ENCODE results near the gene WDR74.

WDR74 gene

DNA sequence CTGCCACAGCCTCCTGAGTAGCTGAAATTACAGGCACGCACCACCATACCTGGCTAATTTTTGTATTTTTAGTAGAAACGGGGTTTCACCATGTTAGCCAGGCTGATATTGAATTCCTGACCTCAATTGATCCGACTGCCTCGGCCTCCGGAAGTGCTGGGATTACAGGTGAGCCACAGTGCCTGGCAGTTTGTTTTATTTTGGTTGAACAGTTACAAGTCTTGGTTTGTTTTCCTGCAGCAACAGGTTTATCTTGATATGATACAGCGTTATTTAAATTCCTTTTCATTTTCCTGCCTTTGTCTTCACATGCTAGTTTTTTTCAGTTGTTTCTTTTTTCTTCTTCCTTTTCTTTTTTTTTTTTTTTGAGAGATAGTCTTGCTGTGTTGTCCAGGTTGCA is 37.3 kb upstream of the WDR74 start:
- H3K4ac ChIP-seq (ENCODE audit: low read length), result no peak overlapping the region
- no peak overlapping the region for H3K14ac ChIP-seq (ENCODE audit: low read length)
- H2BK5ac ChIP-seq (ENCODE audit: low read length), result no peak overlapping the region
- no peak overlapping the region for H2BK12ac ChIP-seq (ENCODE audit: low read length)
- no peak overlapping the region for H4K8ac ChIP-seq (ENCODE audit: low read depth, low read length)
- H4K91ac ChIP-seq (ENCODE audit: low read depth, low read length, poor library complexity), result no peak overlapping the region
- no peak overlapping the region for H2AFZ ChIP-seq (ENCODE audit: low read length)
- H3K36me3 ChIP-seq (replicated peaks in 1 of 2; ENCODE audit: control insufficient read depth in 2 of 2, insufficient read depth in 2 of 2, low read length in 2 of 2), result peaks cover 13 to 82% of the 10 kb centered on the region in 2 donors
- no peaks in the 10 kb centered on the region for H3K27me3 ChIP-seq (ENCODE audit: control insufficient read depth in 3 of 3, insufficient read depth in 3 of 3, low read depth in 1 of 3, low read length in 3 of 3)
- H3K4me3 ChIP-seq (ENCODE audit: low read length in 2 of 2), result no peak overlapping the region
- H3K4me1 ChIP-seq (ENCODE audit: control insufficient read depth in 2 of 2, insufficient read depth in 1 of 2, low read depth in 1 of 2, low read length in 2 of 2), result peaks cover 10% of the 10 kb centered on the region in 2 donors
- H3K9me3 ChIP-seq (replicated peaks in 1 of 2; ENCODE audit: control insufficient read depth in 2 of 2, insufficient read depth in 1 of 2, low read depth in 1 of 2, low read length in 2 of 2), result no peaks in the 10 kb centered on the region
- no peak for DNase-seq (ENCODE audit: low spot score)
- no peak overlapping the region for H2BK120ac ChIP-seq (ENCODE audit: low read depth, low read length)
- no peak overlapping the region for H3K23ac ChIP-seq (ENCODE audit: low read depth, low read length, poor library complexity)
- no peak overlapping the region for H2AK5ac ChIP-seq (ENCODE audit: low read depth, low read length)
- peaks cover 3% of the 10 kb centered on the region for H3K79me1 ChIP-seq (ENCODE audit: low read depth, low read length)
- WGBS, 2 donors (ENCODE audit: extremely low coverage in 2 of 2, insufficient read length in 2 of 2, insufficient replicate concordance in 1 of 2), result no CpG with 5 or more reads among the region's 6 CpGs
- H3K9ac ChIP-seq (ENCODE audit: low read depth, low read length, poor library complexity), result no peak overlapping the region
- H3K27ac ChIP-seq (replicated peaks; ENCODE audit: low read length), result no peak overlapping the region
- H3K18ac ChIP-seq (ENCODE audit: low read length), result no peak overlapping the region
- H2BK15ac ChIP-seq (ENCODE audit: low read length), result no peak overlapping the region
- H3K4me2 ChIP-seq (ENCODE audit: insufficient read depth, low read length, poor library complexity, severe bottlenecking), result no peak overlapping the region

DNA sequence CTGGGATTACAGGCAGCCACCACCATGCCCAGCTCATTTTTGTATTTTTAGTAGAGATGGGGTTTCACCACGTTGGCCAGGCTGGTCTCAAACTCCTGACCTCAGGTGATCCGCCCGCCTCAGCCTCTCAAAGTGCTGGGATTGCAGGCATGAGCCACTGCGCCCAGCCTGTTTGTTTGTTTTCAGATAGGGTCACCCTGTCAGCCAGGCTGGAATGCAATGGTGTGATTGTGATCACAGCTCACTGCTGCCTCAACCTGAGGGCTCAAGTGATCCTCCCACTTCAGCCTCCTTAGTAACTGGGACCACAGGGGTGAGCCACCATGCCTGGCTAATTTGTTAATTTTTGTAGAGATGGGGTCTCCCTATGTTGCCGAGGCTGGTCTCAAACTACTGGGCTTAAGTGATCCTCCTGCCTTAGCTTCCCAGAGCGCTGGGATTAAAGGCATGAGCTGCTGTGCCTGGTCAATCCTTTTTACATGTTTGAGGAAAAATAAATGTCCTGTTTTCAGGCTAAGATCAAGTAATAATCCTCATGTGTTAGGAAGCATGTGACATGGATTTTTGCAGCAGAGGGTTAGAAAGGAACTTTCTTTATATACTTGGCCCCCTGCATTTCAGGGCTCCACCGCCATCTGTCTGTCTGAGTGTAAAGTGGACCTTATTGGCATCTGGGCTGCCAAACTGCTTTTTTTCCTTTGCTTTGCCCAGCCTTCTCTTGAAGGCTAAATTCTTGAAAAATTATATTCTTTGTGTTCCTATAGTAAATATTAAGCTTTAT is 36.5 kb upstream of the WDR74 start:
- H3K4me2 ChIP-seq (ENCODE audit: insufficient read depth, low read length, poor library complexity, severe bottlenecking), result no peak overlapping the region
- DNase-seq (ENCODE audit: low spot score), result no peak
- WGBS, 2 donors (ENCODE audit: extremely low coverage in 2 of 2, insufficient read length in 2 of 2, insufficient replicate concordance in 1 of 2), result no CpG with 5 or more reads among the region's 7 CpGs

DNA sequence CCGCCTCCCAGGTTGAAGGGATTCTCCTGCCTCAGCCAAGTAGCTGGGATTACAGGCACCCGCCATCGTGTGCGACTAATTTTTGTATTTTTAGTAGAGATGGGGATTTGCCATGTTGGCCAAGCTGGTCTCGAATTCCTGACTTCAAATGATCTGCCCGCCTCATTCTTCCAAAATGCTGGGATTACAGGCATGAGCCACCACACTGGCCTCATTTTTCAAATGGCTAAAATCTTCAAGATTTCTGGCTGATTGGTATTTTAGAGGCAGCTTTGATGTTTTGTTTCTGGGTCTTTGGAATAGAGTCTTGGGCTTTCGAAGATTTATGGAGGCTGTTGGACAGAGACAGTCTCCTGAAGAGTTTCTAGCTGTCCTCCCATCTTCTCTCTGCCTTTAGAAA is 35.5 kb upstream of the WDR74 start:
- Histone ChIP-seq H3K36me3 (replicated peaks in 1 of 2; ENCODE audit: control insufficient read depth in 2 of 2, insufficient read depth in 2 of 2, low read length in 2 of 2) (peaks cover 13 to 95% of the 10 kb centered on the region in 2 donors), H2BK5ac (ENCODE audit: low read length) (no peak overlapping the region), H3K4me1 (ENCODE audit: control insufficient read depth in 2 of 2, insufficient read depth in 1 of 2, low read depth in 1 of 2, low read length in 2 of 2) (peaks cover 6% of the 10 kb centered on the region in 2 donors), H4K91ac (ENCODE audit: low read depth, low read length, poor library complexity) (no peak overlapping the region), H3K79me1 (ENCODE audit: low read depth, low read length) (peaks cover 1% of the 10 kb centered on the region), H3K4ac (ENCODE audit: low read length) (no peak overlapping the region), H2BK15ac (ENCODE audit: low read length) (no peak overlapping the region), H3K14ac (ENCODE audit: low read length) (no peak overlapping the region), H3K27me3 (ENCODE audit: control insufficient read depth in 3 of 3, insufficient read depth in 3 of 3, low read depth in 1 of 3, low read length in 3 of 3) (no peaks in the 10 kb centered on the region), H2AK5ac (ENCODE audit: low read depth, low read length) (no peak overlapping the region), H2AFZ (ENCODE audit: low read length) (no peak overlapping the region), H3K4me2 (ENCODE audit: insufficient read depth, low read length, poor library complexity, severe bottlenecking) (no peak overlapping the region), H3K9me3 (replicated peaks in 1 of 2; ENCODE audit: control insufficient read depth in 2 of 2, insufficient read depth in 1 of 2, low read depth in 1 of 2, low read length in 2 of 2) (no peaks in the 10 kb centered on the region), H3K9ac (ENCODE audit: low read depth, low read length, poor library complexity) (no peak overlapping the region), H3K4me3 (ENCODE audit: low read length in 2 of 2) (no peak overlapping the region), H4K8ac (ENCODE audit: low read depth, low read length) (no peak overlapping the region), H2BK12ac (ENCODE audit: low read length) (no peak overlapping the region), H2BK120ac (ENCODE audit: low read depth, low read length) (no peak overlapping the region), H3K27ac (replicated peaks; ENCODE audit: low read length) (no peak overlapping the region), H3K23ac (ENCODE audit: low read depth, low read length, poor library complexity) (no peak overlapping the region), H3K18ac (ENCODE audit: low read length) (no peak overlapping the region)
- WGBS, 2 donors (ENCODE audit: extremely low coverage in 2 of 2, insufficient read length in 2 of 2, insufficient replicate concordance in 1 of 2), result no CpG with 5 or more reads among the region's 7 CpGs
- DNase-seq (ENCODE audit: low spot score), result no peak

More for the DNA sequence above, 36.5 kb upstream of the WDR74 start:
- no peak overlapping the region for H4K8ac ChIP-seq (ENCODE audit: low read depth, low read length)
- no peak overlapping the region for H3K27ac ChIP-seq (replicated peaks; ENCODE audit: low read length)
- H3K18ac ChIP-seq (ENCODE audit: low read length), result no peak overlapping the region
- no peaks in the 10 kb centered on the region for H3K27me3 ChIP-seq (ENCODE audit: control insufficient read depth in 3 of 3, insufficient read depth in 3 of 3, low read depth in 1 of 3, low read length in 3 of 3)
- H3K23ac ChIP-seq (ENCODE audit: low read depth, low read length, poor library complexity), result no peak overlapping the region
- no peak overlapping the region for H3K4me3 ChIP-seq (ENCODE audit: low read length in 2 of 2)
- no peak overlapping the region for H2BK120ac ChIP-seq (ENCODE audit: low read depth, low read length)
- no peak overlapping the region for H2AK5ac ChIP-seq (ENCODE audit: low read depth, low read length)
- H3K79me1 ChIP-seq (ENCODE audit: low read depth, low read length), result peaks cover 3% of the 10 kb centered on the region
- no peak overlapping the region for H3K4ac ChIP-seq (ENCODE audit: low read length)
- no peak overlapping the region for H2AFZ ChIP-seq (ENCODE audit: low read length)
- no peaks in the 10 kb centered on the region for H3K9me3 ChIP-seq (replicated peaks in 1 of 2; ENCODE audit: control insufficient read depth in 2 of 2, insufficient read depth in 1 of 2, low read depth in 1 of 2, low read length in 2 of 2)
- H3K36me3 ChIP-seq (replicated peaks in 1 of 2; ENCODE audit: control insufficient read depth in 2 of 2, insufficient read depth in 2 of 2, low read length in 2 of 2), result peaks cover 13 to 86% of the 10 kb centered on the region in 2 donors
- no peak overlapping the region for H2BK15ac ChIP-seq (ENCODE audit: low read length)
- H2BK12ac ChIP-seq (ENCODE audit: low read length), result no peak overlapping the region
- H4K91ac ChIP-seq (ENCODE audit: low read depth, low read length, poor library complexity), result no peak overlapping the region
- H2BK5ac ChIP-seq (ENCODE audit: low read length), result no peak overlapping the region
- H3K14ac ChIP-seq (ENCODE audit: low read length), result no peak overlapping the region
- no peak overlapping the region for H3K9ac ChIP-seq (ENCODE audit: low read depth, low read length, poor library complexity)
- peaks cover 8 to 10% of the 10 kb centered on the region in 2 donors for H3K4me1 ChIP-seq (ENCODE audit: control insufficient read depth in 2 of 2, insufficient read depth in 1 of 2, low read depth in 1 of 2, low read length in 2 of 2)

DNA sequence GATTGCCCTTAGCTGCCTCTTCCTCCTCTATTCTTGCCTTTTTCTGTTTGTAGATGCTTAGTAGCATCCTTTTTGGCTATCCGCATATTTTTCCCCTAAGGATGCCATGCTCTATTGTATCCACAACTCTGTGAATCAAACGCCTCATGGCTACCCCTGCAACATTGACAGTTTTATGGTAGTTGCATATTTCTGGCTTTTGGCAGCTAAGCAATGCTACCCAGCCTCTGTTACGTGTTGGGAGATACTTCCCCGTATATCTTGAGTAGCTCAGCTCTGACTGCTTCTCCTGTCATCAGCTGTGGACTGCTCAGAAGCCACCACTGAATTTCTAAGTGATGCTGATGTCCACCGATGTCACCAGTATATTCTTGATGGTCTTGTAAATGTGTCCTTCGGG is 26.2 kb upstream of the WDR74 start:
- Histone ChIP-seq H3K23ac (ENCODE audit: low read depth, low read length, poor library complexity) (no peak overlapping the region), H2BK5ac (ENCODE audit: low read length) (no peak overlapping the region), H3K18ac (ENCODE audit: low read length) (no peak overlapping the region), H3K4me2 (ENCODE audit: insufficient read depth, low read length, poor library complexity, severe bottlenecking) (no peak overlapping the region), H2BK12ac (ENCODE audit: low read length) (no peak overlapping the region), H4K8ac (ENCODE audit: low read depth, low read length) (no peak overlapping the region), H2AK5ac (ENCODE audit: low read depth, low read length) (no peak overlapping the region), H3K9me3 (replicated peaks in 1 of 2; ENCODE audit: control insufficient read depth in 2 of 2, insufficient read depth in 1 of 2, low read depth in 1 of 2, low read length in 2 of 2) (no peaks in the 10 kb centered on the region), H3K4me3 (ENCODE audit: low read length in 2 of 2) (no peak overlapping the region), H3K4ac (ENCODE audit: low read length) (no peak overlapping the region), H3K79me1 (ENCODE audit: low read depth, low read length) (peaks cover 10% of the 10 kb centered on the region), H3K27ac (replicated peaks; ENCODE audit: low read length) (no peak overlapping the region), H2BK15ac (ENCODE audit: low read length) (no peak overlapping the region), H2AFZ (ENCODE audit: low read length) (no peak overlapping the region), H3K4me1 (ENCODE audit: control insufficient read depth in 2 of 2, insufficient read depth in 1 of 2, low read depth in 1 of 2, low read length in 2 of 2) (peaks cover 2 to 3% of the 10 kb centered on the region in 2 donors), H3K14ac (ENCODE audit: low read length) (no peak overlapping the region), H3K9ac (ENCODE audit: low read depth, low read length, poor library complexity) (no peak overlapping the region), H4K91ac (ENCODE audit: low read depth, low read length, poor library complexity) (no peak overlapping the region), H3K36me3 (replicated peaks in 1 of 2; ENCODE audit: control insufficient read depth in 2 of 2, insufficient read depth in 2 of 2, low read length in 2 of 2) (peaks cover 9 to 63% of the 10 kb centered on the region in 2 donors), H3K27me3 (ENCODE audit: control insufficient read depth in 3 of 3, insufficient read depth in 3 of 3, low read depth in 1 of 3, low read length in 3 of 3) (no peaks in the 10 kb centered on the region), H2BK120ac (ENCODE audit: low read depth, low read length) (no peak overlapping the region)
- no CpG with 5 or more reads among the region's 6 CpGs for WGBS, 2 donors (ENCODE audit: extremely low coverage in 2 of 2, insufficient read length in 2 of 2, insufficient replicate concordance in 1 of 2)
- DNase-seq (ENCODE audit: low spot score), result no peak

Measured in neuronal stem cell (in vitro differentiated cells).